GM19455 (cell line): ENCODE results near the gene PIGT.
"Not testable (repeated sequence)": the region's sequence is repeated elsewhere in the genome, so short reads cannot be mapped to it uniquely, and the experiment has no call there.

ENCODE experiments used
- ATAC-seq: cut with Tn5 transposase; IDR thresholded peaks from one replicate; pipeline ENCODE4 v1.9.1; 2021; ENCODE audit not compliant: unreplicated experiment

PIGT gene

DNA sequence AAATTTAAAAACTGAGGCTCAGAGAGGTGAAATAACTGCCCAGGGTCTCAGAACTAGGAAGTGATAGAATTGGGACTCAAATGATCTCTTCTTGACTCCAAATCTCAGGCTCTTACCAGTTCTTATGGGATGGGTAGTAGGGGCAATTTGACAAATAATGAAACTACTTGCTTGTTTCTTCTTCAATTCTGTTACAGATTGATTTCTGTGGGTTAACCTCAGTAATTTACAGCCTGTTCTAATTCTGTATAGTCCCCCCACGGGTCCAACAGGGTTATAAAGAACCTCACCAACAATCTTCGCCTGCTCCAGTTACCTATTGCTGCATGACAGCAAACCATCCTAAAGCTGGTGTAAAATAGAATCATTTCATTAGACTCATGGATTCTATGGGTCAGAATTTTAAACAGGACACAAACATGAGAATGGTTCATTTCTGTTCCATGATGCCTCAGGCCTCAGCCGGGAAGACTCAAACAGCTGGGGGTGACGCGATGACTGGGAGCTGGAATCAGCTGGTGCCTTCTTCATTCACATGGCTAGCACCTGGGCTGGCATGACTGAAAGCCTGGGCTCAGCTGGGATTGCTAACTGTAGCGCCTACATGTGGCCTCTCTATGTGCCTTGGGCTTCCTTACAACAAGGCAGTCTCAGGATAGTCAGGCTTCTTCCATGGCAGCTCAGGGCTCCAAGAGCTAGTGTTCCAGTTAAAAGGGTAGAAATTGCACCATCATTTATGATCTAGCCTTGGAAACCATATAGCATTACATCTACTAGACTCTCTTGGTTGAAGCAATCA lies 47.0 kb downstream of the PIGT start:
- ATAC-seq: no peak

- ATAC-seq: no peak
Observed at GRCh38 chr20:45463709-45464108, 47.8 kb downstream of the PIGT start.

DNA sequence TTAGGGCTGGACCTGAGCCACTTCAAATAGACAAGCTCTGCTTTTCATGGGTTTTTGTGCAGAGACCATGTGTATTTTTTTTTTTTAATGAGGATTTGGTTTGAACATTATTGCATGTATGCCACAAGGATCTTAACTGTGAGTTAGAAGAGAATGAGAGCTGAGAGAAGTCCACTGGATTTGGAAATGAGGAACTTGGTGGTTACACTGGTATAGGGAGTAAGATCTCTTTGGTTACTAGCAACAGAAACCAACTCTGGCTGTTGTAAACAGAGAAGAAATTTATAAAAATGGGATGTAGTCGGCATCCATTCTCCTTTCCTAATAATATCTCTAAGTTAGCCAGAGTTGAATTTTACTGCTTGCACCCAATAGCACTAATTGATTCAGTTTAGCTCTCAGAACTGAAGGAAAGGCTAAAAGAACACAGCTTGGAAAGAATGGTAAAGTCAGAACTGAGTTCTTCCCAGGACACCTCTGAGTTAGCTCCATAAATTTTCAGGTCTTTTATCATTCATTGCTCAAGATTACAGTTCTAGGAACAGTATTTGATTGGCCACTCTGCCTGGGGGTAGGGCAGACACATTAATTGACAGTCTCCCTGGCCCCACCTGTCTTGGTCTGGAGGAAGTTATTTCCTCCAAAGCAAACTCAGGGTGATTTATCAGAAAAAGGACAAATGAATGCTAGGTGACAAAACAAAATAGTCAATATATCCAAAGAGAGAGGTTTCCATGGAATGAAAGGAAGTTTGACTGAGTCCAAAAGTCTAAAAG lies 49.7 kb downstream of the PIGT start:
- no peak for ATAC-seq

DNA sequence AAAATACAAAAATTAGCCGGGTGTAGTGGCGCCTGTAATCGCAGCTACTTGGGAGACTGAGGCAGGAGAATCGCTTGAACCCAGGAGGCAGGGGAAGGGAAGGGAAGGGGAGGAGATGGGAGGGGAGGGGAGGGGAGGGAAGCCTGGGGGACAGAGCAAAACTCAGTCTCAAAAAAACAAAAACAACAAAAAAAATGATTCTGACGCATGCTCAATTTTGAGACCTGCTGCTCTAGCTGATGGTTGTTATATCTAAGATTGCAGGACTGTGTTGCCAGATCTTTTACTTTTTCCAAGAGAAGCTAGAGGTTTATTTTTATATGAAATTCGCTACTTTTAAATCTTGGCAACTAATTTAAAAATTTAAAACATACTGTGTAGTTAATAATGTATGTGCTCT lies 51.2 kb downstream of the PIGT start:
- no peak for ATAC-seq

- no peak for ATAC-seq
Observed at GRCh38 chr20:45467861-45468260, 51.9 kb downstream of the PIGT start.

DNA sequence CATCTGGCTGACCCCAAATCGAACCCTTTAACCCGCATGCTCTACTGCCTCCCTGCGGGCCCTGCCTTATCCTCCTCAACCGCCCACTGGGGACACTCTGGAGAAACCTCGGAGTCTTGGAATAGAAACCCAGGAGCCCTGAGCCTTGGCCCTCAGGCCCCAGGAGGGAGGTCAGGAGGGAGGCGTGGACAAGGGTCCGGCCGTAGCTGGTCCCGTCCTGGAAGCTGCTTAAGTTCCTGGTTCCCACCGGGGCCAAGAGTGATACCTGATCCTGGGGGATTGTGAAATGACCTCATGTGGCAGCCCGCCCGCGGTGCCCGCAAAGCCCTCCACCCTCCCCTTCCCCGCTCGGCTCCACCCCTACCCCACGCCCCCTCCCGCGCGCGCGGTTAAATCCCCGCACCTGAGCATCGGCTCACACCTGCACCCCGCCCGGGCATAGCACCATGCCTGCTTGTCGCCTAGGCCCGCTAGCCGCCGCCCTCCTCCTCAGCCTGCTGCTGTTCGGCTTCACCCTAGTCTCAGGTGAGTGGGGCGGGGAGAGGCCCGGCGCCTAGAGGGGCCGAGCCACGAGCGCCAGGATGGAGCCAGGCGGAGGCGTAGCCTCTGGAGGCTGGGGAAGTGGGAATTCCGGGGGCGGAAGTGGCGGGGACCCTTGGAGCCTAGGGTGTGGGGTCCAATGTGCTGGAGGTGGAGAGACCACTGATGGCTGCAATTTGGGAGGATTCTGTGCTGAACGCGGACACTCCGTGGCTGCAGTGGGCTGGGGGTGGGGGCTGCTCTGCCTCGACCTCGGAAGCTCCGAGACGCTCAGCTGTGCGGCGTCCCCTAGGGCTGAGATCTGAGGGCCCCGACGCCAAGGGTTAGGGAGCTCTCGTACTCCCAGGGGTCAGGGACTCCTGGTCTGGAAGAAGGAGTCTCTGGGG lies 53.7 kb downstream of the PIGT start, which contains the start of gene WFDC2:
Gene WFDC2, plus strand, starts transcription at position 418 of the 926 bp plus-strand sequence. Its CDS starts 29 bp downstream, at position 447.
- no peak for ATAC-seq

DNA sequence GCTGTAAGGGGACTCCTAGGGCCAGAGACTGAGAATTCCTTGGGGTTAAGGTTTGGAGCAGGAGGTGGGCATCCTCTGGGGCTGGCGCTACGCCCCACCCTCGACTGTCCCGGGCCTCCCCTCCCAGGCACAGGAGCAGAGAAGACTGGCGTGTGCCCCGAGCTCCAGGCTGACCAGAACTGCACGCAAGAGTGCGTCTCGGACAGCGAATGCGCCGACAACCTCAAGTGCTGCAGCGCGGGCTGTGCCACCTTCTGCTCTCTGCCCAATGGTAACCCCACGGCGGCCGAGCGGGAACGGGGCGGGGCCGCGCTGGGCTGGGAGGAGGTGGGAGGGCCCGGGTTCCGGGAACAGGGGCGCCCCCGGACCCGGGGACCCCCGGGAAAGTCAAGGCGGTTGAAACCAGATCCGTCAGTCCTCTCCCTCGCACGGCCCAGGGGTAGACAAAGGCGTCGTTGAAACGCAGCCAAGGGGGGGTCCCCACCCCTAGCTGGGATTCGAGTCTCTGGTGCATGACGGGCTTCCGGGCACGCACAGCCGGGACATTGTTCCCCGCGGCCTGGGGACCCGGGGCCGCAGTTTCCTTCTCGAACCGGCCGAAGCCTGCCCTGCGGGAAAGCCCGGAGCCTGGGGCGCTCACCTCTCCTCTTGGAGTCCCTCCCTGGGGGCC lies 54.5 kb downstream of the PIGT start:
- no peak for ATAC-seq

- ATAC-seq: no peak
Observed at GRCh38 chr20:45470937-45471336, 55.0 kb downstream of the PIGT start.

DNA sequence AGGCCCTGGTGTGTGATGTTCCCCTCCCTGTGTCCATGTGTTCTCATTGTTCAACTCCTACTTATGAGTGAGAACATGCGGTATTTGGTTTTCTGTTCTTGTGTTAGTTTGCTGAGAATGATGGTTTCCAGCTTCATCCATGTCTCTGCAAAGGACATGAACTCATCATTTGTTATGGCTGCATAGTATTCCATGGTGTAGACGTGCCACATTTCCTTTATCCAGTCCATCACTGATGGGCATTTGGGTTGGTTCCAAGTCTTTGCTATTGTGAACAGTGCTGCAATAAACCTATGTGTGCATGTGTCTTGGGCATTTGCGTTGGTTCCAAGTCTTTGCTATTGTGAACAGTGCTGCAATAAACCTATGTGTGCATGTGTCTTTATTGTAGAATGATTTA lies 56.3 kb downstream of the PIGT start:
- ATAC-seq: not testable (repeated sequence)
